SK-N-SH (cell line): Measurements from ENCODE around the gene PODXL2. TPM values are rescaled to one million over a fixed set of nuclear protein-coding genes. Genes with fewer than 3 reads are reported as not detected.

ENCODE experiments used
- CTCF ChIA-PET: fragments of 300-600, 350-600 bp; formaldehyde crosslinking; extraction: SDS; loops from one replicate; lab custom pipeline; 2021; lab: Yijun Ruan, JAX
- POLR2A ChIA-PET: fragments of 350-600 bp; sonication (Branson Sonifier 250); formaldehyde crosslinking; extraction: SDS; loops from one replicate; lab custom pipeline; 2020; ENCODE audit warnings: antibody characterized with exemption, inconsistent platforms; lab: Yijun Ruan, JAX
- DNase-seq: peaks from one replicate; pipeline ENCODE4 v3.0.0; 2012
- H2AFZ ChIP-seq: fragments of 200-600 bp; sonication (generic); 2 replicates; pipeline ENCODE4 v1.8.1; 2016; ENCODE audit warnings: antibody characterized with exemption, mild to moderate bottlenecking, low read depth
- H3F3A ChIP-seq: fragments of 200-600 bp; sonication (generic); replicated peaks from 2 replicates; pipeline ENCODE3; 2016; ENCODE audit warnings: antibody characterized with exemption, mild to moderate bottlenecking; ENCODE audit not compliant: insufficient read depth
- H3K27ac ChIP-seq, 2 experiments: fragments of 200-500 bp in 1 of 2; fragments of 200-600 bp in 1 of 2; sonication (Bioruptor generic) in 1 of 2; sonication (generic), shearing (Covaris generic) in 1 of 2; 2 replicates each; pipeline versions ENCODE4 v1.5.1 to v1.6.1; 2014 to 2016; ENCODE audit warnings: low read depth in 2 of 2, inconsistent platforms in 1 of 2, low read length in 1 of 2, mild to moderate bottlenecking in 1 of 2, mixed read lengths in 1 of 2
- H3K27me3 ChIP-seq: fragments of 200-600 bp; sonication (generic), shearing (Covaris generic); 2 replicates; pipeline ENCODE4 v1.6.1; 2016; ENCODE audit warnings: mixed run types; ENCODE audit not compliant: insufficient read depth
- H3K36me3 ChIP-seq, 2 experiments: fragments of 200-500 bp in 1 of 2; fragments of 200-600 bp in 1 of 2; sonication (Bioruptor generic) in 1 of 2; sonication (generic) in 1 of 2; replicated peaks in 1 of 2; 2 replicates each; pipeline versions ENCODE3 to v1.5.1; 2014 to 2016; ENCODE audit warnings: low read length in 1 of 2, mild to moderate bottlenecking in 1 of 2; ENCODE audit not compliant: insufficient read depth in 2 of 2, control insufficient read depth in 1 of 2
- H3K4me1 ChIP-seq, 2 experiments: fragments of 200-500 bp in 1 of 2; fragments of 200-600 bp in 1 of 2; sonication (Bioruptor generic) in 1 of 2; sonication (generic), shearing (Covaris generic) in 1 of 2; 2 replicates each; pipeline versions ENCODE4 v1.5.1 to v1.6.1; 2014 to 2016; ENCODE audit warnings: low read depth in 1 of 2, low read length in 1 of 2, mixed run types in 1 of 2; ENCODE audit not compliant: insufficient read depth in 2 of 2, control insufficient read depth in 1 of 2
- H3K4me2 ChIP-seq: fragments of 200-600 bp; sonication (generic), shearing (Covaris generic); 2 replicates; pipeline ENCODE4 v1.6.1; 2017; ENCODE audit warnings: mixed run types
- H3K4me3 ChIP-seq, 2 experiments: fragments of 200-500 bp in 1 of 2; fragments of 200-600 bp in 1 of 2; sonication (Bioruptor generic) in 1 of 2; sonication (generic), shearing (Covaris generic) in 1 of 2; 2 replicates each; pipeline versions ENCODE4 v1.5.1 to v1.8.1; 2014 to 2016; ENCODE audit warnings: low read depth in 2 of 2, inconsistent platforms in 1 of 2, low read length in 1 of 2, mild to moderate bottlenecking in 1 of 2, mixed read lengths in 1 of 2, moderate library complexity in 1 of 2
- H3K79me2 ChIP-seq: fragments of 200-600 bp; sonication (generic); 2 replicates; pipeline ENCODE4 v1.8.1; 2017; ENCODE audit warnings: mild to moderate bottlenecking; ENCODE audit not compliant: insufficient read depth
- H3K9ac ChIP-seq: fragments of 200-600 bp; sonication (generic); 2 replicates; pipeline ENCODE4 v1.6.1; 2017; ENCODE audit warnings: mixed run types
- H3K9me2 ChIP-seq: fragments of 200-600 bp; sonication (generic); 2 replicates; pipeline ENCODE4 v1.6.1; 2017; ENCODE audit warnings: mixed run types
- H3K9me3 ChIP-seq: fragments of 200-600 bp; sonication (generic); 2 replicates; pipeline ENCODE4 v1.6.1; 2017; ENCODE audit warnings: mixed run types, mild to moderate bottlenecking, moderate library complexity
- H4K20me1 ChIP-seq: fragments of 200-600 bp; sonication (generic); 2 replicates; pipeline ENCODE4 v1.6.1; 2017; ENCODE audit warnings: mild to moderate bottlenecking, mixed run types; ENCODE audit not compliant: insufficient read depth
- CHD2 ChIP-seq: fragments of 150-350 bp; IDR thresholded peaks from 2 replicates; pipeline ENCODE4 v1.6.1; 2018; ENCODE audit warnings: low read length; ENCODE audit not compliant: partially characterized antibody
- ELF1 ChIP-seq: IDR thresholded peaks from 2 replicates; pipeline ENCODE4 v1.4.0; 2012
- FOXJ3 ChIP-seq: sonication (generic); formaldehyde crosslinking; IDR thresholded peaks from 2 replicates; pipeline ENCODE4 v1.5.1; 2020; ENCODE audit warnings: mild to moderate bottlenecking, missing genetic modification reagents
- FOXM1 ChIP-seq: IDR thresholded peaks from 2 replicates; pipeline ENCODE4 v1.4.0; 2012; ENCODE audit warnings: low read depth, mild to moderate bottlenecking
- GABPA ChIP-seq: IDR thresholded peaks from 2 replicates; pipeline ENCODE4 v1.4.0; 2012; ENCODE audit warnings: low read depth, mild to moderate bottlenecking
- GATA2 ChIP-seq: sonication (generic); formaldehyde crosslinking; IDR thresholded peaks from 2 replicates; pipeline ENCODE4 v1.5.0; 2020; ENCODE audit warnings: mild to moderate bottlenecking, missing genetic modification reagents
- JUND ChIP-seq: IDR thresholded peaks from 2 replicates; pipeline ENCODE4 v1.4.0; 2012
- MXI1 ChIP-seq: IDR thresholded peaks from 2 replicates; pipeline ENCODE4 v1.6.1; 2012; ENCODE audit warnings: mild to moderate bottlenecking, low read depth, low read length, improper control_type of control experiment
- NFIC ChIP-seq: IDR thresholded peaks from 2 replicates; pipeline ENCODE4 v1.4.0; 2012; ENCODE audit warnings: borderline replicate concordance
- NRF1 ChIP-seq: IDR thresholded peaks from 2 replicates; pipeline ENCODE4 v1.6.1; 2012; ENCODE audit warnings: low read depth, mild to moderate bottlenecking, low read length
- RAD21 ChIP-seq: IDR thresholded peaks from 2 replicates; pipeline ENCODE4 v1.6.1; 2012; ENCODE audit warnings: mild to moderate bottlenecking, low read length
- RFX5 ChIP-seq: IDR thresholded peaks from 2 replicates; pipeline ENCODE4 v1.6.1; 2012; ENCODE audit warnings: mild to moderate bottlenecking, improper control_type of control experiment, low read length
- RXRA ChIP-seq: IDR thresholded peaks from 2 replicates; pipeline ENCODE4 v1.4.0; 2012; ENCODE audit warnings: low read depth, mild to moderate bottlenecking, borderline replicate concordance
- SMC3 ChIP-seq: IDR thresholded peaks from 2 replicates; pipeline ENCODE4 v1.6.1; 2012; ENCODE audit warnings: low read depth, low read length, improper control_type of control experiment
- USF2 ChIP-seq: fragments of 150-350 bp; IDR thresholded peaks from 2 replicates; pipeline ENCODE4 v1.6.1; 2017; ENCODE audit warnings: antibody characterized with exemption, low read length, low read depth, borderline replicate concordance
- YY1 ChIP-seq: IDR thresholded peaks from 2 replicates; pipeline ENCODE4 v1.4.0; 2012; ENCODE audit warnings: low read depth, mild to moderate bottlenecking
- WGBS: methylation state at CpG from one replicate; pipeline ENCODE4 v1.1.6; 2017; ENCODE audit warnings: low lambda C conversion rate; 5-methylcytosine and 5-hydroxymethylcytosine counted together
- polyA plus RNA-seq, 3 experiments: library from polyadenylated mRNA; depleted of rRNA; stranded (reverse); fragments of >200 nt; gene quantifications; 2 replicates each; pipeline ENCODE4 v1.2.3, GENCODE V29; 2012
- TF ChIP-seq, protein P1 (sequence below): fragments of 200-600 bp; sonication (generic); IDR thresholded peaks from 2 replicates; pipeline ENCODE4 v1.6.1; 2017; ENCODE audit warnings: antibody characterized with exemption, mild to moderate bottlenecking, moderate library complexity
- TF ChIP-seq, protein P2 (sequence below): fragments of 150-350 bp; IDR thresholded peaks from 2 replicates; pipeline ENCODE4 v1.6.1; 2016; ENCODE audit warnings: mild to moderate bottlenecking, low read depth, low read length
- TF ChIP-seq, protein P3 (sequence below): IDR thresholded peaks from 2 replicates; pipeline ENCODE4 v1.4.0; 2012; ENCODE audit warnings: low read depth, borderline replicate concordance

The PODXL2 gene
- polyA plus RNA-seq, 1 of the 3 experiments (the other 2 are of a cell fraction): 27.5 TPM

- Histone ChIP-seq H3K4me3 (peak overlapping the region; percentile 92 to 95), H3K9me2 (no peaks in the 10 kb centered on the region), H3K36me3 (no peaks in the 10 kb centered on the region), H3K79me2 (peaks cover 48% of the 10 kb centered on the region), H3K27me3 (no peaks in the 10 kb centered on the region), H3F3A (peaks cover 9% of the 10 kb centered on the region), H2AFZ (peak overlapping the region; percentile 95; the same call in 1 of the 2 replicates), H3K4me2 (peak overlapping the region; percentile 98), H3K9me3 (no peaks in the 10 kb centered on the region), H3K4me1 (peaks cover 4 to 22% of the 10 kb centered on the region in 2 experiments; a peak in 3 of 4 replicates), H3K27ac (peak overlapping the region; percentile 81 to 89; a peak in 3 of 4 replicates), H4K20me1 (peaks cover 44% of the 10 kb centered on the region), H3K9ac (peak overlapping the region; percentile 89)
- TF ChIP-seq RXRA: no peak
- no peak for TF ChIP-seq GATA2 (CRISPR knock-in tag)
- no peak for TF ChIP-seq FOXM1
- no peak for TF ChIP-seq RFX5
- no peak for TF ChIP-seq GABPA
- TF ChIP-seq, protein P1, sequence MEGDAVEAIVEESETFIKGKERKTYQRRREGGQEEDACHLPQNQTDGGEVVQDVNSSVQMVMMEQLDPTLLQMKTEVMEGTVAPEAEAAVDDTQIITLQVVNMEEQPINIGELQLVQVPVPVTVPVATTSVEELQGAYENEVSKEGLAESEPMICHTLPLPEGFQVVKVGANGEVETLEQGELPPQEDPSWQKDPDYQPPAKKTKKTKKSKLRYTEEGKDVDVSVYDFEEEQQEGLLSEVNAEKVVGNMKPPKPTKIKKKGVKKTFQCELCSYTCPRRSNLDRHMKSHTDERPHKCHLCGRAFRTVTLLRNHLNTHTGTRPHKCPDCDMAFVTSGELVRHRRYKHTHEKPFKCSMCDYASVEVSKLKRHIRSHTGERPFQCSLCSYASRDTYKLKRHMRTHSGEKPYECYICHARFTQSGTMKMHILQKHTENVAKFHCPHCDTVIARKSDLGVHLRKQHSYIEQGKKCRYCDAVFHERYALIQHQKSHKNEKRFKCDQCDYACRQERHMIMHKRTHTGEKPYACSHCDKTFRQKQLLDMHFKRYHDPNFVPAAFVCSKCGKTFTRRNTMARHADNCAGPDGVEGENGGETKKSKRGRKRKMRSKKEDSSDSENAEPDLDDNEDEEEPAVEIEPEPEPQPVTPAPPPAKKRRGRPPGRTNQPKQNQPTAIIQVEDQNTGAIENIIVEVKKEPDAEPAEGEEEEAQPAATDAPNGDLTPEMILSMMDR: no peak
- TF ChIP-seq, protein P2, sequence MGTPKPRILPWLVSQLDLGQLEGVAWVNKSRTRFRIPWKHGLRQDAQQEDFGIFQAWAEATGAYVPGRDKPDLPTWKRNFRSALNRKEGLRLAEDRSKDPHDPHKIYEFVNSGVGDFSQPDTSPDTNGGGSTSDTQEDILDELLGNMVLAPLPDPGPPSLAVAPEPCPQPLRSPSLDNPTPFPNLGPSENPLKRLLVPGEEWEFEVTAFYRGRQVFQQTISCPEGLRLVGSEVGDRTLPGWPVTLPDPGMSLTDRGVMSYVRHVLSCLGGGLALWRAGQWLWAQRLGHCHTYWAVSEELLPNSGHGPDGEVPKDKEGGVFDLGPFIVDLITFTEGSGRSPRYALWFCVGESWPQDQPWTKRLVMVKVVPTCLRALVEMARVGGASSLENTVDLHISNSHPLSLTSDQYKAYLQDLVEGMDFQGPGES: no peak
- TF ChIP-seq JUND: no peak
- TF ChIP-seq CHD2: no peak
- no peak for DNase-seq
- ChIA-PET POLR2A (interaction anchor here (0.7 to 1.2 kb wide), 2 partner anchors 9 to 38 kb away, joined by 3 to 6 read pairs; partner anchors contain the start of gene MCM2), CTCF (interaction anchor here (0.6 to 9.4 kb wide), 5 partner anchors 9 to 99 kb away, joined by 3 to 95 read pairs (median 4); partner anchors contain the start of gene PODXL2)
- WGBS: 4% methylated on average over 12 of the region's 56 CpGs
Measured at GRCh38 chr3:127589600-127590281, 39.2 kb upstream of the PODXL2 start.

- peak; percentile 84 for DNase-seq
- CTCF ChIA-PET: interaction anchor here (0.6 to 9.4 kb wide), 9 partner anchors 9 to 370 kb away, joined by 3 to 95 read pairs (median 4); partner anchors contain the start of gene PODXL2
- peak overlapping the region; percentile 89 for H3K9ac ChIP-seq
- peaks cover 9% of the 10 kb centered on the region for H3F3A ChIP-seq
- no peaks in the 10 kb centered on the region for H3K27me3 ChIP-seq
- POLR2A ChIA-PET: interaction anchor here (0.7 to 1.2 kb wide), 2 partner anchors 8 to 37 kb away, joined by 3 to 6 read pairs; partner anchors contain the start of gene MCM2
- peak overlapping the region; percentile 81 to 89; a peak in 3 of 4 replicates for H3K27ac ChIP-seq
- no peaks in the 10 kb centered on the region for H3K9me2 ChIP-seq
- 0% methylated on average over 11 of the region's 41 CpGs for WGBS
- peaks cover 39% of the 10 kb centered on the region for H4K20me1 ChIP-seq
- H2AFZ ChIP-seq: peak overlapping the region; percentile 95; the same call in 1 of the 2 replicates
- peak overlapping the region; percentile 98 for H3K4me2 ChIP-seq
- H3K9me3 ChIP-seq: no peaks in the 10 kb centered on the region
- H3K36me3 ChIP-seq: no peaks in the 10 kb centered on the region
- H3K4me3 ChIP-seq: peak overlapping the region; percentile 92 to 95
- H3K4me1 ChIP-seq: peaks cover 4 to 22% of the 10 kb centered on the region in 2 experiments; a peak in 3 of 4 replicates
- peaks cover 43% of the 10 kb centered on the region for H3K79me2 ChIP-seq
- no peak for TF ChIP-seq ELF1
- TF ChIP-seq, protein P1: no peak
- TF ChIP-seq RXRA: no peak
- TF ChIP-seq USF2: no peak
- TF ChIP-seq, protein P3, sequence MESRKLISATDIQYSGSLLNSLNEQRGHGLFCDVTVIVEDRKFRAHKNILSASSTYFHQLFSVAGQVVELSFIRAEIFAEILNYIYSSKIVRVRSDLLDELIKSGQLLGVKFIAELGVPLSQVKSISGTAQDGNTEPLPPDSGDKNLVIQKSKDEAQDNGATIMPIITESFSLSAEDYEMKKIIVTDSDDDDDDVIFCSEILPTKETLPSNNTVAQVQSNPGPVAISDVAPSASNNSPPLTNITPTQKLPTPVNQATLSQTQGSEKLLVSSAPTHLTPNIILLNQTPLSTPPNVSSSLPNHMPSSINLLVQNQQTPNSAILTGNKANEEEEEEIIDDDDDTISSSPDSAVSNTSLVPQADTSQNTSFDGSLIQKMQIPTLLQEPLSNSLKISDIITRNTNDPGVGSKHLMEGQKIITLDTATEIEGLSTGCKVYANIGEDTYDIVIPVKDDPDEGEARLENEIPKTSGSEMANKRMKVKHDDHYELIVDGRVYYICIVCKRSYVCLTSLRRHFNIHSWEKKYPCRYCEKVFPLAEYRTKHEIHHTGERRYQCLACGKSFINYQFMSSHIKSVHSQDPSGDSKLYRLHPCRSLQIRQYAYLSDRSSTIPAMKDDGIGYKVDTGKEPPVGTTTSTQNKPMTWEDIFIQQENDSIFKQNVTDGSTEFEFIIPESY: no peak
- no peak for TF ChIP-seq MXI1
- no peak for TF ChIP-seq FOXJ3
- no peak for TF ChIP-seq NRF1
- no peak for TF ChIP-seq YY1
- TF ChIP-seq SMC3: no peak
- TF ChIP-seq RAD21: no peak
- no peak for TF ChIP-seq NFIC
Measured at GRCh38 chr3:127590282-127590592, 38.7 kb upstream of the PODXL2 start.
